ENCODE measurements around the gene CLDN34.

DNA sequence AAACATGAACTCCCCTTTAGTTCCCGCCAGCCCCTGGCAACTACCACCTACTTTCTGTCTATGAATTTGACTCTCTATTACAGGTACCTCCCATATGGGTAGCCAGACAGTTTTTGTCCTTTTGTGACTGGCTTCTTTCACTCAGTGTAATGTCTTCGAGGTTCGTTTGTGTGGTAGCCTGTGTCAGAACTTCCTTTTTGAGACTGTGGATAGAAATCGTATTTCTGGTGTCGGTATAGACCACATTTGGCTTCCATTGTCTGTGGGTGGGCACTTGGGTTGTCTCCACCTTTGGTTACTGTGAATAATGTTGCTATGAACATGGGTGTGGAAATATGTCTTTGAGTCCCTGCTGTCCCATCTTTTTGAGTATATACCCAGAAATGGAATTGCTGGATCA is 5.4 kb upstream of the CLDN34 start:
- TF ChIP-seq EZH2 (IDR thresholded peaks at IDR 0.05; ENCODE audit: low read length): no peak
- TF ChIP-seq, protein P1, sequence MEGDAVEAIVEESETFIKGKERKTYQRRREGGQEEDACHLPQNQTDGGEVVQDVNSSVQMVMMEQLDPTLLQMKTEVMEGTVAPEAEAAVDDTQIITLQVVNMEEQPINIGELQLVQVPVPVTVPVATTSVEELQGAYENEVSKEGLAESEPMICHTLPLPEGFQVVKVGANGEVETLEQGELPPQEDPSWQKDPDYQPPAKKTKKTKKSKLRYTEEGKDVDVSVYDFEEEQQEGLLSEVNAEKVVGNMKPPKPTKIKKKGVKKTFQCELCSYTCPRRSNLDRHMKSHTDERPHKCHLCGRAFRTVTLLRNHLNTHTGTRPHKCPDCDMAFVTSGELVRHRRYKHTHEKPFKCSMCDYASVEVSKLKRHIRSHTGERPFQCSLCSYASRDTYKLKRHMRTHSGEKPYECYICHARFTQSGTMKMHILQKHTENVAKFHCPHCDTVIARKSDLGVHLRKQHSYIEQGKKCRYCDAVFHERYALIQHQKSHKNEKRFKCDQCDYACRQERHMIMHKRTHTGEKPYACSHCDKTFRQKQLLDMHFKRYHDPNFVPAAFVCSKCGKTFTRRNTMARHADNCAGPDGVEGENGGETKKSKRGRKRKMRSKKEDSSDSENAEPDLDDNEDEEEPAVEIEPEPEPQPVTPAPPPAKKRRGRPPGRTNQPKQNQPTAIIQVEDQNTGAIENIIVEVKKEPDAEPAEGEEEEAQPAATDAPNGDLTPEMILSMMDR (optimal IDR thresholded peaks at IDR 0.05 in 1 of 3, IDR thresholded peaks at IDR 0.05 in 1 of 3, conservative IDR thresholded peaks at IDR 0.05 in 1 of 3; ENCODE audit: extremely low read depth in 1 of 3, insufficient read depth in 2 of 3, low read length in 3 of 3): no peak

All from keratinocyte (primary cell).